Measurements from ENCODE around the gene ARG2.

ARG2 gene

DNA sequence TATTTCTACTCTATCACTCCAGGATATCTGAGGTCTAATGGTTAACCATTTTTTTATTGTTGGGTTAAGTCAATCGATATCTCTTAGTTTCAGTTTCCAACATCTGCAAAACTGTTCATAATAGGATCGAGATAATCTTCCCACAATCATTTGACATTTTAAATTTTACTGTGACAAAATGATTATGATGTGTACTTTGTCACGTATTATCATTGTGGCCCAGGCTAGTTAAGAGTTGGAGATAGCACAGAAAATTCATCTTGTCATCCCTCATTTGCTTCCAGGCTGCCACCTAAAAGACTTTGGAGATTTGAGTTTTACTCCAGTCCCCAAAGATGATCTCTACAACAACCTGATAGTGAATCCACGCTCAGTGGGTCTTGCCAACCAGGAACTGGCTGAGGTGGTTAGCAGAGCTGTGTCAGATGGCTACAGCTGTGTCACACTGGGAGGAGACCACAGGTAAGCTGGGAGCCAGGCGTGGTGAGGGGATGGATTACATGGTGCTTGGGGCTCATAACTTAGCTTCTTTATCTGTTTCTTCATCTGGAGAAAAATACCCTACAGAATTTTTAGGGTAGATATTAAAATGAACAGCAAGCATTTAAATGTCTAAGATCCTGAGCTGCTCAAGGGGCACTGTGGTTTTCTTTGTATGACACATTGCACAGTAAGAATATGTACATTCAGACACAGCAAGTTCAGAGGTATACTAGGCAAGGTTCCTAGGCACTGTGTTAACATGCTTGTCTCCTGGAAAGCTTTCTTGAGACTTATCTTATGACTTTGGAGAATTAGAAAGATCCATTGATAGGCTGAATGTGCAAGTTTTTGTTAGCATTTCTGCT, 22.4 kb downstream of the ARG2 start:
- DNase-seq, result no peak

DNA sequence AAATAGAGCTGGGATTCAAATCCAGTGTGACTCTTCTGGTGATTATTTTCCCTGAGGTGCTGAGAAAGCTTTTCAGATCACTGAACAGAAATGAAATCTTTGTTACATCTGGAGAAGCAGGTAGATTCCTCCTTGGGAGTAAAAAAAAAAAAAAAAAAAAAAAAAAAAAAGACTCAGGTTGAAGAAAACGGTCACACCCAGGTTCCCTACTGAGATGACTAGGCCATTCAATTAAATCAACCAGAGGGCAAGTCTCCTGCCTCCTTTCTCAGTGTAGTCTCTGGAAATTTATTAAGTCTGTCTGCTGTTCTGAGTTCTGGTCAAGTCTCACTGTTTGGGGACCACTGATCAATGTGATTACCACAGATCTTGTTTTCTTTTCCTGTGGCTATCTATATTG, 24.0 kb downstream of the ARG2 start:
- DNase-seq, result no peak

DNA sequence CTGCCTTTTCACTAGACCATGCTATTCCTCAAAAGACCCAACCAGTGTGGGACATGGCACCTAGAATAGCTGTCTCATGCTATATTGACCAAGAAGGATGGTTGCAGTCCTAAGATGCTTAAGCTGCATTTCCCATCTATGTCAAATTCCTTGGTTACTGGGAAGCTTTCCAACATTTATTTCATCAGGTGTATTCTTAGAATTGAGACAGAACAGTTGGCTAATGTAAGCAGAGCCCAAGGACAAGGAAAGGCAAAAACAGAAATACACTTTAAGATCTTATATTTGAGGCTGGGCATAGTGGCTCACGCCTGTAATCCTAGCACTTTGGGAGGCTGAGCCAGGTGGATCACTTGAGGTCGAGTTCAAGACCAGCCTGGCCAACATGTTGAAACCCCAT, 24.7 kb downstream of the ARG2 start:
- DNase-seq, result no peak

DNA sequence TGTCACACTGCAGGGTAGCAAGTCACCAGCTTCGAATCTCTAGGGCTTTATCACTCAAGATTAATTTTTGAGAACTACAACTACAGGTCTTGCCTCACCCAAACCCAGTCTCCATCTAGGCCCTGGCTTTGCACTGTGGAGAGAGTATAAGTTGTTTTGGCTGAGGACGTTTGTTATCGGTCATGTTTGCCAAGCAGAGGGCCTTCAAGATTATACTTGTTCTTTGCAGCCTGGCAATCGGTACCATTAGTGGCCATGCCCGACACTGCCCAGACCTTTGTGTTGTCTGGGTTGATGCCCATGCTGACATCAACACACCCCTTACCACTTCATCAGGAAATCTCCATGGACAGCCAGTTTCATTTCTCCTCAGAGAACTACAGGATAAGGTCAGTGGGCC, 25.7 kb downstream of the ARG2 start:
- DNase-seq, result no peak

DNA sequence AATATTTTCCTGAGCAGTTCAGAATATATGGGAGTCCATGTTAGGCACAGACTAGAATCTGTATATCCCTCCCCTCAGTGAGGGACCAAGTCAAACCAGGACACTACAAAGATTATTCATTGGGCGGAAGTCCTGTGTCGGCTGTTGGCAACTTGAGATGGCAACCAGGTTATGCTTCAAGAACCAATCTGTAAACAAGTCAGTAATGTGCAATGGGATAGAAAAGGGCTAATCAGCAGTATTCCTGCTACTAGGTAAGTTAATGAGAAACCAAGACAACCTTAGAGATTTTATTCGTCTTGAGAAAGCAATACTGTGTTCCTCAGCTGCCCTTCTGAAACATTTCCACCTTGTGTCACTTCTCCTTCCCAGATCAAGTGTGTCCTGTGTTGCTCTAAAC, 26.4 kb downstream of the ARG2 start:
- no peak for DNase-seq

DNA sequence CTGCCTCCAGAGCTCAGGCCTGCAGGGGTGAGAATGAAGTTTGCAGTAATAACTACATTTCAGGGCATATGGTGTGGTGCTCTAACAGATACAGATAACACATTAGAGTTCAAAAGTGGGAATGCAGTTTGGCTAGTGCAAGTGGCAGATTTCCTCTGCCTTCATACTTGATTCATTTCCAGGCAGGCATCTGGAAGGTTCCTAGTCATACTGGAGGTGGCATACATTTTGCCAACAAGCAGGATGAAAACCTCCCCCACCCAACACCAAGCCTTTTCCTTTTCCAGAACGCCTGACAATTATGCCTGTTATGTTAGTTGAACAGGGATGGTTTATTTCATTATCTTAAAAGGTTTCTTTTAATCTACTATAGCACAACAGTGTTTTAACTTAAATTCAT, 30.4 kb downstream of the ARG2 start:
- no peak for DNase-seq

DNA sequence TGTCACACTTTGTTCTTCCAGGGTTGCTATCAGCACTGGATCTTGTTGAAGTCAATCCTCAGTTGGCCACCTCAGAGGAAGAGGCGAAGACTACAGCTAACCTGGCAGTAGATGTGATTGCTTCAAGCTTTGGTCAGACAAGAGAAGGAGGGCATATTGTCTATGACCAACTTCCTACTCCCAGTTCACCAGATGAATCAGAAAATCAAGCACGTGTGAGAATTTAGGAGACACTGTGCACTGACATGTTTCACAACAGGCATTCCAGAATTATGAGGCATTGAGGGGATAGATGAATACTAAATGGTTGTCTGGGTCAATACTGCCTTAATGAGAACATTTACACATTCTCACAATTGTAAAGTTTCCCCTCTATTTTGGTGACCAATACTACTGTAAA, 31.0 kb downstream of the ARG2 start:
- no peak for DNase-seq

DNA sequence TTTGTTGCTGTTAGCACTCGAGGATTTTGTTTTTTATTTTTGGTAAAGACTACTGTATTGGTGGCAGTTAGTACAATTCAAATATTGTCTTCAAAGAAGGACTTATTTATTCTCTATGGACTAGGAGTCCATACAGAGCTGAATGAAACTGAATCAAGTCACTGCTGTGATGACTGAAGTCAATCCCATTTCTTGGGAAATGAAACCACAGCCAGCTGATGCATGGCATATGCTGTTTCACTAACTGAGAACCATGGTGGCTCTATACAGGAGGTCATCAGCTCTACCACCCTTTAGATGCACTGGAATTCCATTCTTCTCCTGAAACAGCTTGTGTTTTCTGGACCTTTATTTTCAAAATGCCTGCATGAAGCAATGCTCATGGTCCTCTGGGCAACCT, 32.5 kb downstream of the ARG2 start:
- peak; percentile 15 for DNase-seq

DNA sequence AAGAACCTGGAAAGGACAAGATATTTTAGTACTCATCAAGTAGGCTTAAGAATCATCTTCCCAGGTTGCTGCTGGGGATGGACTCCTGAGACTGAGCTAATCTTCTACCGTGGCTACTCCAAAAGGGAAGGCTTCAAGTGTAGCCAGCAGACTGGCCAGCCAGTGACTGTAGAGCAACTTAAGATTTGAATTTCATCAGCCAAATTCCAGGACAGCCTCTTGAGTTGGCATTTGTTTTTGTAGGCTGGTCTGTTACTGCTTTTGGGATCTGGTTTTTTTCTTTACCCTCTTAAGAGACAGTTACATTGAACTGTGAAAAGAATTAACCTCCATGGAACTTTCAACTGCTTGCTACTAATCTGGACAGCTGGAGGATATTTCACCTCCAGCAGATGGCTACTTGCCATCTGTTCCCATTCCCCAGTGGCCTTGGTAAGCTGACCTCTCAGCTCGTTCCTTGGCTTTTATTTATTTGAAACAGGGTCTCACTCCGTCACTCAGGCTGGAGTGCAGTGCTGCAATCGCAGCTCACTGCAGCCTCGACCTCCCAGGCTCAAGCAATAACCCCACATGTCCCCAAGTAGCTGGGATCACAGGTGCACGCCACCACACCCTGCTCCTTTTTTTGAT, 34.0 kb downstream of the ARG2 start:
- DNase-seq, result no peak

DNA sequence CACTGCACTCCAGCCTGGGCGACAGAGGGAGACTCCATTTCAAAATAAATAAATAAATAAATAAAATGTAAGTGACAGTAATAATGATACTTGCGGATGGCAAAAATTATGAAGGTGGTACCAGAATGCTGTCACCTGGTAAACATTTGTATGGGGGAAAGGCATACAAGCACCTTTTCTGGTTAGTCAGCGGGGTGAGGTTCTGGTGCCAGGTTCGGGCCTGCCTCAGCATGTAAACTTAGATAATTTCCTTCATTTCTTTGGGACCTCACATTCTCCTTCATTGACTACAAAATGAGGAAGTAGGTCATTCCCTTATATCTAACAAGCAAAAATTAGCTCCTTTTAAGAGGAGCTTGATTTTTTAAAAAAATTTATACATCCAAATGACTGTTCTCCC, 43.9 kb downstream of the ARG2 start:
- DNase-seq, result no peak

DNA sequence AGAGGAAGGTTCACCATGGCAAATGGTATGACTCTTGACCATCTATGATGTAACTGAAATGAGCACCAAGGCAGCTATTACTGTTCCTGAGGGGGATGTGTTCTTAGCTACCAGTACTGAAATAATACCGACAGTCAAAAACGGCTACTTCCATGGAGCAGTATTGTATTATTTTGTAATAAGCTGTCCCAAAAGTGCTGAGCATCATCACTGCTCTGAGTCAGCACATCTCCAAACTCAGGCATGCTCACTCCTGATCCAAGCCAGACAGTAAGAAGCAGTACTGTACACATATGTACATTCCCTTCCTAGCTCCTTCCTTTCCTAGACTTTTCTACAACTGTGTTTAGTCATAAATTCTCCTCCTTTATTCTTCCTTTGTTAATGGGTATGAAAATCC, 46.1 kb downstream of the ARG2 start:
- DNase-seq, result peak; percentile 15

DNA sequence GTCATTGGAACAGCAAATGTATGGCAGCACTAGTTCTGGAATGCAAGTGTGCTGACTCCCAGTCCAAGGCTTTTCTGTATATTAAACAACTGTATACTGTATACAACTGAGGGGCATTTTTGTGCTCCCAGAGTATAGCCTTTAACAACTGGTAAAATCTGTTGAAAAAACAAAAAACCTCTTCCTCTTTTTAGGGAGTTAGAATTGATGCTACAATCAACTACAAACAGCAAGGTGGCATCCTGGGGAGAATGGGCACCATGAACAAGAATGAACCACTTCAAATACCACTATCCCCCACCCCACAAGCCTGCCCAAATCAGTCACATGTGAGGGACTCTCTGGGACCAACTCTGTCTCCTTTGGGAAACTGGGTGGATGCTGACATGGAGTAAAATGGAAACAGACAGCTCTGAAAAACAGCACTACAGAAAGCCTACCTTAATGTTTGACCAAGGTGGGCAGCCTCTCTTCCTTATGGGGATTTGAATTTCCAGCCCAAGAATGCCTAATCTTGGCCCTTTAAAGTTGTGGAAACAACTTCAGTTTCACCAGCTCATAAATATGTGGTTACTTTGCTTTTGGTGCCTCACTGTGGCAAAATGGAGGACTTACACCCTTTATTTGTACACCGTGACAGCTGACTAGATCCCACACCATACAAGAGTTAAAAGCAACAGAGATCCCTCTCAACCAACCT, 47.2 kb downstream of the ARG2 start:
- DNase-seq, result peak; percentile 66

DNA sequence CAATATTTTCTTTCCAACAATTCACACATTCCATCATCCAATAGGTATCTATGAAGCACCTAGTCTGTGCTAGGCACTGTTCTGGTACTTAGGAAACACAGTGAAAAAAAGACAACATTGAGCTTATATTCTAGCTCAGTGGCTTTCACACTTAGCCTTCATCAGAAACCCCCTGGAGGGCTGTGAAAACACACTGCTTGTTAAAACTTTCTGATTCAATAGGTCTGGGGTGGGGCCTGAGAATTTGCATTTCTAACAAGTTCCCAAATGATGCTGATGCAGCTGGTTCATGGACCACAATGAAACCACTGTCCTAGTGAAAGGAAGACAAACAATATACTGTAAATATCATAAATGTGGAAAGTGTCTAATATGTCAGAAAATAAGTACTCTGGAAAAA, 48.8 kb downstream of the ARG2 start:
- DNase-seq, result no peak

DNA sequence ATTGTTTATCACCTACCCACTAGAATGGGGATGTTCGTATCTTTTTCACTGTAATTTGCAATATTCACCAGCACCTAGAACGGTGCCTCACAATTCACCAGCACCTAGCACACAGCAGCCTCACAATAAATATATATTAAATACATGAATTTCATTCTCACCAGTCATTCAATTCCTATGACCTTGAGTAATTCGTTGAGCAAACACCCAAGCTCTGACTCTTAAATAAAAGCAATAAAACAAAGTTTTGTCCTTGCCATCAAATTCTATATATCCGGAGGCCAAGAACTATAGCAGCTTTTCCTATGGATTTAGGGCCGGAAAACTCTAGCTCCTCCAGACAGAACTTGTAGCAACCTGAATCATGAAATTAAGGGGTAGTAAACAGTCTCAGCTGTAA, 53.7 kb downstream of the ARG2 start:
- DNase-seq, result no peak

DNA sequence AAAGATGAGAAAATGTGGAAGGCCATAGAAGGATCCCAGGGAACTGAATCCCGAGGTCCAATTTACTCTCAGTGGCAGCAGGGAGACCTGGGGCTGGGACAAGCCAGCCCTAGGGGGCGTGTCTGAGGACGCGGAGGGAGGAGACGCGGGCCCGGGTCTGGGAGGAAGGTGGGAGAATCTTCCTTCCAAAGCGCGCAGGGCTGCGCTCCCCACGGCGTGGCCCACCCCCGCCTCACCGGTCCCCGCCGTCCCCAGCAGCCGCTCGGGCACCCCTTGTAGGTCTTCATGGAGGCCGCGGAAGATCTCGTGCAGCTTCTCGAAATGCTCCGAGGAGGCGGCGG, 54.4 kb downstream of the ARG2 start:
- DNase-seq, result peak; percentile 65

DNA sequence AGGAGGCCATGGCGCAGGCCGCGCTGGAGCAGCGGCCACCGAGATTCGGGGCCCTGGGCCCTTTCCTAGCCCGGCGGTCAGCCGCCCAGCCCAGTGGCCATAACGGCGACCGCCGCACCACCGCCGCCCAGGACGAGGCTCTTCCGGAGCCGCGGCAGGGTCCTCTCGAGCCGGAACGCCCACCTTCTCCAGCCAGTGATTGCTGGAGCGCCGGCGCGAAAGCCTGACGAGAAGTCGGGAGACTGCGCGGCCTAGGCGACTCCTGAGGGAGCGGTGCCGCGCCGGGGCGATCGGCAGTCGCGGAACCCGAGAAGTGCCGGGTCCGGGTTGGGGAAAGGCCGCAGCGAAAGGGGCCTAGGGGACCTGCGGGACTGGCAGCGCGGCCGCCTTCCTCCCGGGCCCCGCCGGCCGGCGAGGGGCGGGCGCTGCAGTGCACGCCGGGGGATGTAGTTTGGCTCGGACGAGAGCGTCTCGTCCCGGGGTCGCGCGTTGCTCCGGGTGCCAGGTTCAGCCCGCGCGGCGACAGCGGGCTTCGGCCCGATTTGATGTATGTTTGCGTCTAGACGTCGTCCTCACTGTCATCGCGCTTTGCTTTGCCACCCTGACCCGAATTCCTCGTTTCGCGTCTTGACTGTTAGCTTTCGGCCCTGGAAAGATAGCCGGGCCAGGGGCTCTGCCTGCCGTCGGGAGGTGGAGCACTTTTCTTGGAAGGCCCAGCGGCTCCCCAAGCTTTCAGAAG, 54.9 kb downstream of the ARG2 start, which contains the start of gene VTI1B:
Gene VTI1B, minus strand, starts transcription at position 153 of the 739 bp plus-strand sequence. Its CDS starts 143 bp downstream, at position 10.
- DNase-seq, result peak; percentile 77

DNA sequence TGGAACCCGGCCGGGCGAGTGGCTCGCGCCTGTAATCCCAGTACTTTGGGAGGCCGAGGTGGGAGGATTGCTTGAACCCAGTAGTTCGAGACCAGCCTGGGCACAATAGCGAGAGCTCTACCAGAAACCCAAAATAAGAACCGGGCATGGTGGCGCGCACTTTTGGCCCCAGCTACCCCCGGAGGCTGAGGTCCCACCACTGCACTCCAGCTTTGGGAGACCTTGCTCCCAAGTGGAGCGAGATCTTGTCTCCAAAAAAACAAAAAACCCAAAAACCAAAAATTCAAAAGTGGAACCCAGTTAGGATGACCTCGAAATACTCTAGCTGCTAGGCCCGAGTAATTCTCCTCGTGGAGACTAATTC, 55.5 kb downstream of the ARG2 start:
- DNase-seq, result no peak

DNA sequence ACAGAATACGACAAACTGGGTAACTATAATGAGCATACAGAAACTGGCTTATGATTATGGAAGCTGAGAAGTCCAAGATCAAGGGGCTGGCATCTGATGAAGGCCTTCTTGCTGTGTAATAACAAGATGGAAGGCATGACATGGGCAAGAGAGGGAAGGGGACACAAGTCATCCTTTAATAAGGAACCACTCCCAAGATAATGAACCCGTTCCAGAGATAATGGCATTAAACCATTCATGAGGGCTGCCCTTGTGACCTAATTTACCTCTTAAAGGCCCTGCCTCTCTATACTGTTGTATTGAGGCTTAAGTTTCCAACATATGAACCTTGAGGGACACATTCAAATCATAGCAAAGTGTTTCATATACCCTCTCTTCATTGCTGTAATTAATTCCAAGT, 59.3 kb downstream of the ARG2 start:
- no peak for DNase-seq

DNA sequence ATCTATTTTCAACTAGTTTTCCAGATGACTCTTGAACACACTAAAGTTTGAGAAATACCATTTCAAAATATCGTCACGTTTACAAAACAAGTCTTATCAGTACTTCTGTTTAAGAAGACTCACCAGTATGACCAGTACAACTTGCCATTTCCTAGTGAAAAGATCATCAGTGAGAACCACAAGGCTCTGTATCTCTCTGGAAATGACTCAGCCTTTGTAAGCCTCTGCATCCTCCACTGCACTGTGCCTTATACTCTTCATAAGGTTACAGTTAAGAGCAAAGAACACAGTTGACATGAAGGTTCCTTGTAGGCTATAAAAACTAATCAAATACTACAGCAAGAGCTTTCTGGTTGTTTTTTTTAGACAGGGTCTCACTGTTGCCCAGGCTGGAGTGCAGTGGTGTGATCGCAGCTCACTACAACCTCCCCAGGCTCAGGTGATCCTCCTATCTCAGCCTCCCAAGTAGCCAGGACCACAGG, 60.4 kb downstream of the ARG2 start:
- DNase-seq, result peak; percentile 91

DNA sequence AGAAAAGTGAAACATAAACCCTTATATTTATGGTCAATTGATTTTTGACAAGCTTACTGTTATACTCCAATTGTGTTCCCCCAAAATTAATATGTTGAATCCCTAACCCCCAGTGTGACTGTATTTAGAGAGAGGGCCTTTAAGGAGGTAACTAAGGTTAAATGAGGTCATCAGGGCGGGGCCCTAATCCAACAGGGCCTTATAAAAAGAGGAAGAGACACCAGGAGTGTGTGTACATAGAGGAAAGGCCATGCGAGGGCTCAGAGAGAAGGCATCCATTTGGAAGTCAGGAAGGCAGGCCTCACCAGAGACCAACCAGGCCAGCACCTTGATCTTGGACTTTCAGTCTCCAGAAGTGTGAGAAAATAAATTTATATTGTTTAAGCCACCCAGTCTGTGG, 61.2 kb downstream of the ARG2 start:
- peak; percentile 95 for DNase-seq

DNA sequence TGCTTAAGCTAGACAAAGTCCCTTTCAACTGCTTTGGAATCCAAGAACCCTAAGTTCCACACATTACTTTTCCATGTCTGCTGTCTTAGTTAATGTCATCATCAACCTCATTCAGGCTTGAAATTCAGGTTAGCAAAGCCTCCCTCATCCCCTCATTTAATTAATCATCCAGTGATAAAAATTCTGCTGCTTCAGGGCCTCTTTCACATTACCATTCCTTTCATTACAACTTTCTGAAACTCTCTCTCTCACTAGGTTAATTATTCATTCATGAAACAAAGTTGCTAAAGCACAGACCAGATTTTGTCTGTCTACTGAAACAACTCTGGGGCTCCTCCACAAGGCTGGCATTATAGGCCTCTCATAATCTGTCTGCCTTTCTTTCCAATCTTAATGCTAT, 64.1 kb downstream of the ARG2 start:
- DNase-seq, result no peak

DNA sequence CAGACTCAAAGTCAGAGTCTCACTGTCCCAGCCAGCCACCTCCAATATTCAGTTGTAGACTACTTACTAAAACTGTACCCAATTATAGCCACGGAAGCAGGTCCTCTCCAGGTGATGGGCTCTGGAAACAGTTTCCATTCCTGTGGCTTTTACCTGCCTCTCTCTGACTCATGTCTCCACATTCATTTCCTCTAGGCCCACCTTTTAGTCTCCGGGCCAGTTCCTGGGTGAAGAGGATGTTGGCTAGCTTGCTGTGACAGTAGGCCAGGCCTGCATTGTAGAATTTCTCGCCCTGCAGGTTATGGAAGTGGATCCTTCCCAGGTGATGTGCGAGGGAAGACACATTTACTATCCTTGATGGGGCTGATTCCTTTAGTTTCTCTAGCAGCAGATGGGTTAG, 70.3 kb downstream of the ARG2 start:
- no peak for DNase-seq

DNA sequence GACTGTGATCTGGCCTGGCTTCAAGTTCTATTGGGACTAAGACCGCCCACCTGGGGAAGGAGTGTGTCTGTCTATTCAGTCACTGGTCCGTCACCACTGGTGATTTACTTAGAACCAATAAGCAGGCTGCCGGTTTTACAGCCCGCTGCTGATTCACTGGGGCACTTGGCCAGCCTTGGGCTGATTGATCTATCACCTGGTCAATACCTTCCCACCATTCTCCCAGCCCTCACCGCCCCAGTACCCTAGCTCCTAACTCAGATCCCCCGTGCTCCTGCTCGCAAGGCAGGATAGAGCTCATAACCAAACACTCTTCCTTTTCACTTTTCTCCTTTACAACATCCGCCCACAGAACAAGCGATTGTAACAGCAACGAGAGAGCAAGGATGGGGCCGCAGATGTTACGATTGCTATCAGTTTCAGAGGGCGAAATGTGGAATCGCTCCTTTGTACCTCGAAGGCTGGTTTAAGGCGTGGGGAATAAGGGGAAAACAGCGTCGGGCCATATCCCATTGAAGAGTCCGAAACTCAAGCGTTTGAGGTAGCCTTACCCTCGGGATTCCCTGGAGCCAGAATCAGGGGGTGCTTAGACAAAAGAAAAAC, 75.2 kb downstream of the ARG2 start:
- DNase-seq, result peak; percentile 95
